Measurements from ENCODE around the gene ETDA.
A peak's percentile ranks its signal among the peaks of the same experiment; 100 is the strongest.
"Not testable (repeated sequence)": the region's sequence is repeated elsewhere in the genome, so short reads cannot be mapped to it uniquely, and the experiment has no call there.

Gene ETDA

DNA sequence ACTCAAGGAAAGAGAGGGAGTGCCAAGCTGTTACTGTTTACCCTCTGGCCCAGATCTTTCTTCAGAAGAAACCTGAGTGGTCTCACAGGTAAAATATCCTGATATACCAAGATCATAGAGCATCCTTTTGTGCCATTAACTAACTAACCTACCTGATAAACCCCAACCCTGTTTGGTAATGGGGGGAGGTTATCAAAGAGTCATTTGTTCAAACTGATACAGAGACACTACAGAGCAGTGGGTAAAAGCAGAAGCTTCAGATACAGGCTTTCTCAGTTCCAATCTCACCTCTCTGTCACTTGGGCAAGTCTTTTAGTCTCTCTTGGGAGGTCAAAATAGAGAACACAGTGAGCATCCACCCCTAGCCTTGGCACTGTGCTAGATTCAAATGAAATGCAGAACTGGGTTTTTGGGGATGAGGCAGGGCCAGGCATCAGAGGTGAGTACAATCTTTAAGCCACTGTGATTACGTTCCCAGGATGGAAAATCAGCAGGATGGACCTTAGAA is at the start of gene ETDA:
TSS of gene ETDA (plus strand) at position 51 of the 508 bp plus-strand sequence. CDS start 1,216 bp downstream, outside the sequence.
- not testable (repeated sequence) for H3K4me1 Mint-ChIP-seq; H3K4me3 Mint-ChIP-seq; H3K27ac Mint-ChIP-seq; H3K36me3 Mint-ChIP-seq (ENCODE audit: low read depth); DNase-seq; H3K9me3 Mint-ChIP-seq; H3K27me3 Mint-ChIP-seq (ENCODE audit: low read depth, poor library complexity)

DNA sequence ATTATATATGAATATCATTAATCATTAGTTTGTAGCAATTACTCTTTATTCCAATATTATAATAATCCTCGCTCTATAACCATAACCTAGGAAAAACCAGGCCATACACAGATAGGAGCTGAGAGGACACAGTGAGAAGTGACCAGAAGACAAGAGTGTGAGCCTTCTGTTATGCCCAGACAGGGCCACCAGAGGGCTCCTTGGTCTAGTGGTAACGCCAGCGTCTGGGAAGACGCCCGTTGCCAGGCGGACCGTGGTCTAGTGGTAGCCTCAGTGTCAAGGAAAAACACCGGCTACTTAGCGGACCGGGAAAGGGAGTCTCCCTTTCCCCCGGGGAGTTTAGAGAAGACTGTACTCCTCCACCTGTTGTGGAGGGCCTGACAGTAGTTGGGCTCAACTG is 45.4 kb upstream of the ETDA start:
- H3K36me3 Mint-ChIP-seq (ENCODE audit: low read depth); H3K4me1 Mint-ChIP-seq; H3K4me3 Mint-ChIP-seq; H3K27ac Mint-ChIP-seq: not testable (repeated sequence)
- DNase-seq: peak; percentile 12
- Mint-ChIP-seq H3K27me3 (ENCODE audit: low read depth, poor library complexity) (peaks cover 18% of the 10 kb centered on the region), H3K9me3 (peaks cover 73% of the 10 kb centered on the region)
- TF ChIP-seq, protein P1, sequence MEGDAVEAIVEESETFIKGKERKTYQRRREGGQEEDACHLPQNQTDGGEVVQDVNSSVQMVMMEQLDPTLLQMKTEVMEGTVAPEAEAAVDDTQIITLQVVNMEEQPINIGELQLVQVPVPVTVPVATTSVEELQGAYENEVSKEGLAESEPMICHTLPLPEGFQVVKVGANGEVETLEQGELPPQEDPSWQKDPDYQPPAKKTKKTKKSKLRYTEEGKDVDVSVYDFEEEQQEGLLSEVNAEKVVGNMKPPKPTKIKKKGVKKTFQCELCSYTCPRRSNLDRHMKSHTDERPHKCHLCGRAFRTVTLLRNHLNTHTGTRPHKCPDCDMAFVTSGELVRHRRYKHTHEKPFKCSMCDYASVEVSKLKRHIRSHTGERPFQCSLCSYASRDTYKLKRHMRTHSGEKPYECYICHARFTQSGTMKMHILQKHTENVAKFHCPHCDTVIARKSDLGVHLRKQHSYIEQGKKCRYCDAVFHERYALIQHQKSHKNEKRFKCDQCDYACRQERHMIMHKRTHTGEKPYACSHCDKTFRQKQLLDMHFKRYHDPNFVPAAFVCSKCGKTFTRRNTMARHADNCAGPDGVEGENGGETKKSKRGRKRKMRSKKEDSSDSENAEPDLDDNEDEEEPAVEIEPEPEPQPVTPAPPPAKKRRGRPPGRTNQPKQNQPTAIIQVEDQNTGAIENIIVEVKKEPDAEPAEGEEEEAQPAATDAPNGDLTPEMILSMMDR (IDR thresholded peaks at IDR 0.05): peak; percentile 31

DNA sequence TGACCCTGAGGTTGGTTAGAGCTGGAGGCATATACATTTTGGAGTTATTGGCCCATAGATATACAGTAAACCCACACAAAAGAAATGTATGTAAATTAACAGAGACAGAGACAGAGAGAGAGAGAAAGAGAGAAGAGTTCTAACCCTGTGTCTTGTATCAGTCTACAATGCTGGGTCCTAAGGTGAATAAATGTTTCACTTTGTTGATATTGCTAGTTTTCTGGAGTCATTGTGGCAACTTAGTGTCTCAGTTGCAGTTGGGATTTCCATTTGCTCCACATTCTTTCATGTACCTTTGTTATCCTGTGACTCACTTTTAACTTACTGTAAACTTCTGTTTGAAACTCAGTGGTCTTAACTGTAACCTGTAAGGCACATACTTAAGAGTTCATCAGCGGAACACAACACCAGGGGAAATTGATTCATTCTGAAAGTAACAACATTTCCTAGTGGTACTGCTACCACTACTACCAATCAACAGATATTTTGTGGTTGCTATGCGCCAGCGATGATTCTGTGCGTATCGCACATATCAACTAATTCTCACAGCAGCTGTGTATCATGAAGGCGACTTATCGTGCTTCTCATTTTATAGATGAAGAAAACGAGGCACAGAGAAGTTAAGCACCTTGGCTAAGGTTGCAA is 38.5 kb upstream of the ETDA start:
- H3K4me1 Mint-ChIP-seq: no peaks in the 10 kb centered on the region
- DNase-seq: no peak
- no peak overlapping the region for H3K27ac Mint-ChIP-seq
- peaks cover 12% of the 10 kb centered on the region for H3K27me3 Mint-ChIP-seq (ENCODE audit: low read depth, poor library complexity)
- H3K36me3 Mint-ChIP-seq (ENCODE audit: low read depth): no peaks in the 10 kb centered on the region
- peaks cover 38% of the 10 kb centered on the region for H3K9me3 Mint-ChIP-seq
- TF ChIP-seq, protein P1 (IDR thresholded peaks at IDR 0.05): no peak
- H3K4me3 Mint-ChIP-seq: no peak overlapping the region

DNA sequence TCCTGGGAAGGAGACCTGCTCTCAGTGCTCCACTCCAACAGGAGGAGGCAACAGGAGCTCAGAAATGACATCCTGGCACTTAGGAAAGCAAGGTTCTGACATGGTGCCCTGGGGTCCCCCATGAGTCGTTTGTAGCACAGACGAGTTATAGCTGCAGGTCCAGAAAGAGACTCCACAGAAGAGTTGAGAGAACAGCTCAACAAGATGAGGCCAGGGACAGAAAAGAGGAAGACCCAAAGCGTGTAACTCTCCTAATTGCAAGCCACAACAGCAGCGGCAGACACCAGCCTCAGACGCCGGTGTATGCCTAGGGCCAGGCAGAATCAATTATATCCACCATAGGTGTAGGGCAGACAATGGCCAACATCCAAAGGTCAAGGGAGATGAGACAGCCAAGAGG is 5.9 kb upstream of the ETDA start:
- H3K36me3 Mint-ChIP-seq (ENCODE audit: low read depth); H3K27ac Mint-ChIP-seq; H3K27me3 Mint-ChIP-seq (ENCODE audit: low read depth, poor library complexity); H3K9me3 Mint-ChIP-seq; H3K4me1 Mint-ChIP-seq; DNase-seq; H3K4me3 Mint-ChIP-seq: not testable (repeated sequence)

DNA sequence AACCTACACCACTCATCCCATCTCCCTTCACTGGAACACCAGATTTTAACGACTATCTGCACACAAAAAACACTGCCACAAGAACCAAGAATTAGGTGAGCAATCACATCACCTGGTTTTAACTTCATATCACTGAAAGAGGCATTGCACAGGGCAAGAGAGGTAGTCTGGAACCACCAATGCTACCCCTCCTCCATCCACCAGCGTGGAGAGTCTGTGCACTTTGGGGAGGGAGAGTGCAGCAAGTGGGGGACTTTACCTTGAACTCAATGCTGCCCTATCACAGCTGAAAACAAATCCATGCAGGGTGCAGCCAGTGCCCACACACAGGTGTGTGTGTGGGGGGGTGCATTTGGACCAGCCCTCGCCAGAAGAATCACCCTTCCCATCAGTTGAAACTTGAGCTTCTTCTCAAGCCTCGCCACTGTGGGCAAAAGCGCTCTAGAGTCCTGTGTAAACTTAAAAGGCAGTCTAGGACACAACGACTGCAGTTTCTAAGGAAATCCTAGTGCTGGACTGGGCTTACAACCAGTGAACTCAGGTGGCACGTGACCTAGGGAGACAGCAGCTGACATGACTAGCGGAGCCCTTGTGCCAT is 4.3 kb downstream of the ETDA start:
- not testable (repeated sequence) for H3K27ac Mint-ChIP-seq; H3K27me3 Mint-ChIP-seq (ENCODE audit: low read depth, poor library complexity); H3K4me1 Mint-ChIP-seq; H3K36me3 Mint-ChIP-seq (ENCODE audit: low read depth); H3K4me3 Mint-ChIP-seq; DNase-seq
- H3K9me3 Mint-ChIP-seq: peaks cover 30% of the 10 kb centered on the region

DNA sequence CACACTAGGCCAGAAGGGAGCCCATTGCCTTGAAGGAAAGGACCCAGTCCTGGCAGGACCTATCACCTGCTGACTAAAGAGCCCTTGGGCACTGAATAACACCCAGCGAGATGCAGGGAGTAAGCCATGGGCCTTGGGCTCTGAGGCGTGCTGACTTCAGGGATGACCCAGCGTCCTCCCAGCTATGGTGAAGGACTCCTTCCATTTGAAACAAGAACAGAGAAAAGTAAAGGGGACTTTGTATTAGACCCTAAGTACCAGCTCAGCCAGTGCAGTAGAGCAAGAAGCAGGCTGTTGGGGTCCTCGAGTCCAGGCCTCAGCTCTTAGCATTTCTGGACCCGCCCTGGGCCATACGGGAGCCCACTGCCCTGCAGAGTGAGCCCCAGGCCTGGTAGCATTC is 5.1 kb downstream of the ETDA start:
- H3K27ac Mint-ChIP-seq: no peak overlapping the region
- TF ChIP-seq, protein P1 (IDR thresholded peaks at IDR 0.05): no peak
- no peaks in the 10 kb centered on the region for H3K27me3 Mint-ChIP-seq (ENCODE audit: low read depth, poor library complexity)
- H3K36me3 Mint-ChIP-seq (ENCODE audit: low read depth): no peaks in the 10 kb centered on the region
- no peak for DNase-seq
- no peaks in the 10 kb centered on the region for H3K4me1 Mint-ChIP-seq
- no peak overlapping the region for H3K4me3 Mint-ChIP-seq
- H3K9me3 Mint-ChIP-seq: peaks cover 31% of the 10 kb centered on the region

DNA sequence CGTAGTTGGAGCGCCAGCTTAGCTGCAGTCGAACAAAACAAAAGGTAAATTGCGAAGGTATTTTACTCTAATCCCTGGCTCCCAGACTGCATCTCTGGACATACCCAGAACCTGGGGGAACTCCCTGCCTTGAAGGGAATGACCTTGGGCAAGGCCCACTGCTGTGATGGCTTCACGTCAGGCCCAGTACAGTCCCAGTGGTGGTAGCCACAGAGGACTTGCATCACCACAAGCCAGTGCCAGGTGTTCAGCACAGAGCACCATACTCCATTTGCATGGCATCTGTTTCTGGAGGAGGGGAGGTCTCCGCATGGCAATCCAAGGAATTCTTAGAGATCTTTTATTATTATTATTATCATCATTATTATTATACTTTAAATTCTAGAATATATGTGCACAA is 5.6 kb downstream of the ETDA start:
- Mint-ChIP-seq H3K9me3 (peaks cover 36% of the 10 kb centered on the region), H3K27me3 (ENCODE audit: low read depth, poor library complexity) (no peaks in the 10 kb centered on the region), H3K27ac (no peak overlapping the region), H3K36me3 (ENCODE audit: low read depth) (no peaks in the 10 kb centered on the region), H3K4me3 (no peak overlapping the region), H3K4me1 (no peaks in the 10 kb centered on the region)
- DNase-seq: no peak
- TF ChIP-seq, protein P1 (IDR thresholded peaks at IDR 0.05): no peak

DNA sequence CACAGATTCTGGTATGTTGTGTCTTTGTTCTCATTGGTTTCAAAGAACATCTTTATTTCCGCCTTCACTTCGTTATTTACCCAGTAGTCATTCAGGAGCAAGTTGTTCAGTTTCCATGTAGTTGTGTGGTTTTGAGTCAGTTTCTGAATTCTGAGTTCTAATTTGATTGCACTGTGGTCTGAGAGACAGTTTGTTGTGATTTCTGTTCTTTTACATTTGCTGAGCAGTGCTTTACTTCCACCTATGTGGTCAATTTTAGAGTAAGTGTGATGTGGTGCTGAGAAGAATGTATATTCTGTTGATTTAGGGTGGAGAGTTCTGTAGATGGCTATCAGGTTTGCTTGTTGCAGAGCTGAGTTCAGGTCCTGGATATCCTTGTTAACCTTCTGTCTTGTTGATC is 9.1 kb downstream of the ETDA start:
- not testable (repeated sequence) for H3K27ac Mint-ChIP-seq; H3K36me3 Mint-ChIP-seq (ENCODE audit: low read depth); H3K4me3 Mint-ChIP-seq; H3K4me1 Mint-ChIP-seq; DNase-seq; H3K27me3 Mint-ChIP-seq (ENCODE audit: low read depth, poor library complexity)
- H3K9me3 Mint-ChIP-seq: peaks cover 65% of the 10 kb centered on the region

DNA sequence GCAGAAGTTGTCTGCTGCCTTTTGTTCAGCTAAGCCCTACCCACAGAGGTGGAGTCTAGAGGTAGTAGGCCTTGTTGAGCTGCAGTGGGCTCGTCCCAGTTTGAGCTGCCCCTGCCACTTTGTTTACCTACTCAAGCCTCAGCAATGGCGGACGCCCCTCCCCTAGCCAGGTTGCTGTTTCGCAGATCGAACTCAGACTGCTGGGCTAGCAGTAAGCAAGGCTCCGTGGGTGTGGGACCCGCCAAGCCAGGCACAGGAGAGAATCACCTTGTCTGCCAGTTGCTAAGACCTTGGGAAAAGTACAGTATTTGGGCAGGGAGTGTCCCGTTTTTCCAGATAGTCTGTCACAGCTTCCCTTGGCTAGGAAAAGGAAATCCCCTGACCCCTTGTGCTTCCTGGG is 11.5 kb downstream of the ETDA start:
- H3K27me3 Mint-ChIP-seq (ENCODE audit: low read depth, poor library complexity); H3K4me3 Mint-ChIP-seq; H3K27ac Mint-ChIP-seq; H3K4me1 Mint-ChIP-seq; H3K36me3 Mint-ChIP-seq (ENCODE audit: low read depth); DNase-seq: not testable (repeated sequence)
- peaks cover 86% of the 10 kb centered on the region for H3K9me3 Mint-ChIP-seq
